ENCODE data around the gene KPNA3. TPM values are rescaled to one million over a fixed set of nuclear protein-coding genes. Genes with fewer than 3 reads are reported as not detected.
"Not testable (repeated sequence)": the region's sequence is repeated elsewhere in the genome, so short reads cannot be mapped to it uniquely, and the experiment has no call there.

Gene KPNA3
- total RNA-seq, 1 donor from 2014 or later, result 22.3 TPM

DNA sequence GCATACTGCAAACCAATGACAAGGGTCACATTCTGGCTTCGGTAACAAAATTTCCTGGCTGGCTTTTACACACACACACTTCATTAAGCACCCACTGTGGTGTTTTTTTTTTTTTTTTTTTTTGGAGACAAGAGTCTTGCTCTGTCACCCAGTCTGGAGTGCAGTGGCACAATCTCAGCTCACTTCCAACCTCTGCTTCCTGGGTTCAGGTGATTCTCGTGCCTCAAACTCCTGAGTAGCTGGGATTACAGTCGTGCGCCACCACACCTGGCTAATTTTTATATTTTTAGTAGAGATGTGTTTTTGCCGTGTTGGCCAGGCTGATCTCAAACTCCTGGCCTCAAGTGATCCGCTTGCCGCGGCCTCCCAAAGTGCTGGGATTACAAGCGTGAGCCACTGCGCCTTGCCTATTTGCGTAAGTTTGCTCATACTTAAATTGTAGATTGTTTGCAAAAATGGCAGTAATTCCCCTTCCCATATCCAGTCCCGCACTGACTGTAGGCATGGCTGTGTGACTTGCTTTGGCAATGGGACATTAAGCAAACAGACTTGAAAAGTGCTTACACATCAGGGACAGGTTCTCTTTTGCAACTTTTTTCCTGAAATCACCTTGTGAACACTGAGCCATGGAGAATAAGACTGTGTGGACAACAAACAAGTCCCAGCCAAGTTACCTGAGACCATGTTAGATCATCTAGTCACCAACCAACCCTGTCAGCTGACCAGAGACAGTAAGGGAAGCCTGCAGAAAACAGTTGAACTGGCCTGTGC, 59.1 kb downstream of the KPNA3 start:
- DNase-seq (ENCODE audit: low read depth), result no peak
- no peak overlapping the region for H3K4me3 ChIP-seq (ENCODE audit: low read depth, low read length)
- no peak for TF ChIP-seq CTCF (conservative IDR thresholded peaks at IDR 0.05; ENCODE audit: low read depth, low read length)

- H3K4me3 ChIP-seq (ENCODE audit: low read depth, low read length), result no peak overlapping the region
- no peak for DNase-seq (ENCODE audit: low read depth)
- no peak for TF ChIP-seq CTCF (conservative IDR thresholded peaks at IDR 0.05; ENCODE audit: low read depth, low read length)
Measured at GRCh38 chr13:49731766-49732165, 60.7 kb downstream of the KPNA3 start.

DNA sequence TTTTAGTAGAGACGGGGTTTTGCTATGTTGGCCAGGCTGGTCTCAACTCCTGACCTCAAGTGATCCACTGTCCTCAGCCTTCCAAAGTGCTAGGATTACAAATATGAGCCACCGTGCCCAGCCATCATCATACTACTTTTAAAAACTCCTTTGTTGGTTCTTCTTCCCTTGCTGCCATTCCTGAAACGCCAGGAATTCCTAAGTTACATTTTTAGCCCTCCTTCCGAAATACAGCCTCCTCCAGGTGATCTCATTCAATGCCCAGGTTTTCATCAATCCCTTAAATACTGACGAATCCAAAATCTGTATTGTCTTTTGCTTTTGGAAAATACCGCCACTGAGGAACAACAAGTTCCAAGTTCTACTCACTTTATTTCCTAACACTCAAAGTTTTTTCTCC, 75.9 kb downstream of the KPNA3 start:
- no peak overlapping the region for H3K4me3 ChIP-seq (ENCODE audit: low read depth, low read length)
- DNase-seq (ENCODE audit: low read depth), result no peak

GRCh38 chr13:49714757-49715156, 77.7 kb downstream of the KPNA3 start:
- TF ChIP-seq CTCF (conservative IDR thresholded peaks at IDR 0.05; ENCODE audit: low read depth, low read length), result no peak
- DNase-seq (ENCODE audit: low read depth), result no peak
- no peak overlapping the region for H3K4me3 ChIP-seq (ENCODE audit: low read depth, low read length)

More for the DNA sequence above, 75.9 kb downstream of the KPNA3 start:
- no peak for TF ChIP-seq CTCF (conservative IDR thresholded peaks at IDR 0.05; ENCODE audit: low read depth, low read length)

GRCh38 chr13:49711218-49711863, 81.1 kb downstream of the KPNA3 start:
- no peak for TF ChIP-seq CTCF (conservative IDR thresholded peaks at IDR 0.05; ENCODE audit: low read depth, low read length)
- DNase-seq (ENCODE audit: low read depth), result no peak
- H3K4me3 ChIP-seq (ENCODE audit: low read depth, low read length), result no peak overlapping the region

GRCh38 chr13:49704264-49704663, 88.2 kb downstream of the KPNA3 start:
- not testable (repeated sequence) for DNase-seq (ENCODE audit: low read depth); H3K4me3 ChIP-seq (ENCODE audit: low read depth, low read length)

DNA sequence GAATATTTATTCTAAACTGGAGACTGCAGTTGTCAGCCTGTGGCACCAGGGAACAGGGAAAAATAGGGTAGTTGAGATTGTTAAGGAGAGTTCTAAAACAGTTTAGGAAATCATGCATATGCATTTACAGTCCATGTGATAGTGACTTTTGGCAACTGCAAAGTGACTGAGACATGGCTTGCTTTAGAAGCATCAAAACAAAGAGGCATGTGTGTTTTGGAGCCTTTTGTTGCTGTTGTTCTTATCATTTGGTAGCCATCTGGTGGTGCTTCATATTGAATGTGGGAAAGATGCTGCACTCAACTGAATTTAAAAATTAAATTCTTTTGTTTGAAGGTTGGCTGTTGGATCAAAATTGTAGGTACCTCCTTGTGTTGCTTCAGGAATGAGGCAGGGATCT, 91.0 kb downstream of the KPNA3 start:
- TF ChIP-seq CTCF (conservative IDR thresholded peaks at IDR 0.05; ENCODE audit: low read depth, low read length), result no peak
- DNase-seq (ENCODE audit: low read depth), result no peak
- no peak overlapping the region for H3K4me3 ChIP-seq (ENCODE audit: low read depth, low read length)
